ENCODE measurements around the gene DIPK1B. TPM values are rescaled to one million over a fixed set of nuclear protein-coding genes. Genes with fewer than 3 reads are reported as not detected.

The DIPK1B gene
- total and polyA plus RNA-seq, 10 of the 15 experiments (the other 5 are each of a cell fraction or from before 2014, with no cell fraction given), result 0.08 to 0.28 (median 0.13) TPM; not detected in 3

DNA sequence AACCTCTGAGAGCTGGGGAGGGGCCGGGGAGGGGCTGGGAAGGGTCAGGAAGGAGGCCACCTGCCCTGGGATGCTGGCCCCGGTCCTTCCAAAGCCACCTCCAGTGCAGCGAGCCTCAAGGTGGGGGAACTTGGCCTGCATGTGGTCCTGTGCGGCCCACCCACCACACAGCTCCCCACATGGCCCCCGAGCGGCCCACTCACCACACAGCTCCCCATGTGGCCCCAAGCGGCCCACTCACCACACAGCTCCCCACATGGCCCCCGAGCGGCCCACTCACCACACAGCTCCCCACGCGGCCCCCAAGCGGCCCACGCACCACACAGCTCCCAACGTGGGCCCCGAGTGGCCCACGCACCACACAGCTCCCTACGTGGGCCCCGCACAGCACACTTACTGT is 32.4 kb downstream of the DIPK1B start:
- Histone ChIP-seq H3K9ac (ENCODE audit: control insufficient read depth, insufficient read depth, low read length) (no peak overlapping the region), H3K27ac (ENCODE audit: control insufficient read depth, insufficient read depth) (no peak overlapping the region), H3K4me3 (no peak overlapping the region), H3K9me3 (replicated peaks; ENCODE audit: control insufficient read depth, insufficient read depth, low read length) (no peaks in the 10 kb centered on the region), H3K4me1 (ENCODE audit: control insufficient read depth, insufficient read depth, low read length) (peaks cover 15% of the 10 kb centered on the region), H3K79me2 (ENCODE audit: control insufficient read depth, insufficient read depth, low read length) (no peaks in the 10 kb centered on the region), H3K36me3 (ENCODE audit: control insufficient read depth in 2 of 2, insufficient read depth in 2 of 2, low read length in 1 of 2) (no peaks in the 10 kb centered on the region), H3K27me3 (replicated peaks in 1 of 2; ENCODE audit: control insufficient read depth in 2 of 2, insufficient read depth in 2 of 2, low read length in 1 of 2) (peaks cover 0 to 8% of the 10 kb centered on the region in 2 experiments; a peak in 3 of 4 replicates), H4K20me1 (ENCODE audit: control insufficient read depth, insufficient read depth) (no peaks in the 10 kb centered on the region), H2AFZ (ENCODE audit: control insufficient read depth, low read depth, low read length) (no peak overlapping the region), H3K4me2 (ENCODE audit: control insufficient read depth, insufficient read depth) (no peak overlapping the region)
- SMC1A ChIA-PET (ENCODE audit: uncharacterized antibody, unreplicated experiment), result no interaction called here
- no peak for ATAC-seq
- in situ Hi-C loops (cut with MboI), result no loop called here
- RAD21 ChIA-PET (ENCODE audit: unreplicated experiment), result interaction anchor here (1.0 kb wide), 1 partner anchor 16 kb away, joined by 3 read pairs; no protein-coding TSS in a partner anchor
- POLR2A ChIA-PET, result no interaction called here
- no peak for FAIRE-seq
- no peak for DNase-seq (ENCODE audit: low read depth, low spot score)
- CTCF ChIA-PET, result interaction anchor here (0.5 kb wide), 1 partner anchor 256 kb away, joined by 3 read pairs; no protein-coding TSS in a partner anchor
- intact Hi-C loops (cut with micrococcal nuclease; ENCODE audit: unreplicated experiment), result no loop called here
- TF ChIP-seq YBX1 (IDR thresholded peaks at IDR 0.05), result no peak
- 22% methylated on average over 17 of the region's 18 CpGs for WGBS (ENCODE audit: insufficient coverage, insufficient replicate concordance, low lambda C conversion rate, missing lambda C conversion rate)
- BruUV-seq (replicated peaks), result no TSS peak

DNA sequence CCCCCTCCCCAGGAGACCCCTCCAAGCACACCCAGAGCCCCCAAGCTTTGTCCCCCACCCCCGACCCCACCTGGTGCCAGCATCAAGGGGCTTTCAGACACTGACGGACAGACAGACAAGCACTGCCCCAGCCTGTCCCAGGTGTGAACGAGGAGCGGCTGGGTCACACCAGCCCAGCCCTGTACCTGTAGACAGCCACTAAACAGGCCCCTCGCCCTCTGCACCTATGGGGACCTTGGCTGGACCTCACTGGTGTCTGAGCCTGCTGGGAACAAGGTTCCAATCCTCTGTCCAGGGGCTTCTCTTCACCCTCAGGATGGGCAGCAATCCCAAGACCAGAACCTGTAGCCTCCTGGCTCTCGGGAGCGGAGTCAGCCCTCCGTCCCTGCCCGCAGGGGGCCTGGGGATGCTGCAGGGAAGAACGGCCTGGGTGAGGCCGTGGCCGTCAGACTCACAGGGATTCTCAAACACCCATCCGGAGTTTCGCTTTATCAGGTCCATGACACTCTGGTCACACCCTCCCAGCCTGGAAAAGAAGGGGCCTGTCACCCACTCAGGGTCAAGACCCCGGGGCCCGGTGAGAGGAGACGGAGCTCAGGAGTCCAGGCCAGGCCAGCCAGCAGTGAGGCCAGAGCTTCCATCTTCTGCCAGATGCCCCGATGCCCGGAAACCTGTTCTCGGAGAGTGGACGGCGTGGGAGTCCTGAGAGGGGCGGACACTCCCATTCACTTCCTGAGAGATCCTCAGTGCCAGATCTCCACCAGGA is 33.2 kb downstream of the DIPK1B start:
- no peaks in the 10 kb centered on the region for H4K20me1 ChIP-seq (ENCODE audit: control insufficient read depth, insufficient read depth)
- no peak overlapping the region for H3K27ac ChIP-seq (ENCODE audit: control insufficient read depth, insufficient read depth)
- no peak overlapping the region for H3K4me2 ChIP-seq (ENCODE audit: control insufficient read depth, insufficient read depth)
- no peak for ATAC-seq
- H3K9me3 ChIP-seq (replicated peaks; ENCODE audit: control insufficient read depth, insufficient read depth, low read length), result no peaks in the 10 kb centered on the region
- POLR2A ChIA-PET, result no interaction called here
- H2AFZ ChIP-seq (ENCODE audit: control insufficient read depth, low read depth, low read length), result no peak overlapping the region
- FAIRE-seq, result no peak
- CTCF ChIA-PET, result interaction anchor here (0.5 kb wide), 1 partner anchor 257 kb away, joined by 3 read pairs; no protein-coding TSS in a partner anchor
- peaks cover 0 to 8% of the 10 kb centered on the region in 2 experiments; a peak in 3 of 4 replicates for H3K27me3 ChIP-seq (replicated peaks in 1 of 2; ENCODE audit: control insufficient read depth in 2 of 2, insufficient read depth in 2 of 2, low read length in 1 of 2)
- H3K9ac ChIP-seq (ENCODE audit: control insufficient read depth, insufficient read depth, low read length), result no peak overlapping the region
- no peaks in the 10 kb centered on the region for H3K36me3 ChIP-seq (ENCODE audit: control insufficient read depth in 2 of 2, insufficient read depth in 2 of 2, low read length in 1 of 2)
- SMC1A ChIA-PET (ENCODE audit: uncharacterized antibody, unreplicated experiment), result no interaction called here
- peaks cover 15% of the 10 kb centered on the region for H3K4me1 ChIP-seq (ENCODE audit: control insufficient read depth, insufficient read depth, low read length)
- H3K4me3 ChIP-seq, result no peak overlapping the region
- no TSS peak for BruUV-seq (replicated peaks)
- RAD21 ChIA-PET (ENCODE audit: unreplicated experiment), result interaction anchor here (1.0 kb wide), 1 partner anchor 16 kb away, joined by 3 read pairs; no protein-coding TSS in a partner anchor
- in situ Hi-C loops (cut with MboI), result no loop called here
- WGBS (ENCODE audit: insufficient coverage, insufficient replicate concordance, low lambda C conversion rate, missing lambda C conversion rate), result 58% methylated on average over 23 of the region's 23 CpGs
- no peaks in the 10 kb centered on the region for H3K79me2 ChIP-seq (ENCODE audit: control insufficient read depth, insufficient read depth, low read length)
- TF ChIP-seq, protein P1, sequence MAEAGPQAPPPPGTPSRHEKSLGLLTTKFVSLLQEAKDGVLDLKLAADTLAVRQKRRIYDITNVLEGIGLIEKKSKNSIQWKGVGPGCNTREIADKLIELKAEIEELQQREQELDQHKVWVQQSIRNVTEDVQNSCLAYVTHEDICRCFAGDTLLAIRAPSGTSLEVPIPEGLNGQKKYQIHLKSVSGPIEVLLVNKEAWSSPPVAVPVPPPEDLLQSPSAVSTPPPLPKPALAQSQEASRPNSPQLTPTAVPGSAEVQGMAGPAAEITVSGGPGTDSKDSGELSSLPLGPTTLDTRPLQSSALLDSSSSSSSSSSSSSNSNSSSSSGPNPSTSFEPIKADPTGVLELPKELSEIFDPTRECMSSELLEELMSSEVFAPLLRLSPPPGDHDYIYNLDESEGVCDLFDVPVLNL (IDR thresholded peaks at IDR 0.05; ENCODE audit: low read depth, low read length), result no peak
- TF ChIP-seq IKZF1 (conservative IDR thresholded peaks at IDR 0.05) (no peak), MYC (IDR thresholded peaks at IDR 0.05; ENCODE audit: insufficient read depth, insufficient read length, insufficient replicate concordance, low read length, severe bottlenecking) (no peak)
- TF ChIP-seq, protein P2, sequence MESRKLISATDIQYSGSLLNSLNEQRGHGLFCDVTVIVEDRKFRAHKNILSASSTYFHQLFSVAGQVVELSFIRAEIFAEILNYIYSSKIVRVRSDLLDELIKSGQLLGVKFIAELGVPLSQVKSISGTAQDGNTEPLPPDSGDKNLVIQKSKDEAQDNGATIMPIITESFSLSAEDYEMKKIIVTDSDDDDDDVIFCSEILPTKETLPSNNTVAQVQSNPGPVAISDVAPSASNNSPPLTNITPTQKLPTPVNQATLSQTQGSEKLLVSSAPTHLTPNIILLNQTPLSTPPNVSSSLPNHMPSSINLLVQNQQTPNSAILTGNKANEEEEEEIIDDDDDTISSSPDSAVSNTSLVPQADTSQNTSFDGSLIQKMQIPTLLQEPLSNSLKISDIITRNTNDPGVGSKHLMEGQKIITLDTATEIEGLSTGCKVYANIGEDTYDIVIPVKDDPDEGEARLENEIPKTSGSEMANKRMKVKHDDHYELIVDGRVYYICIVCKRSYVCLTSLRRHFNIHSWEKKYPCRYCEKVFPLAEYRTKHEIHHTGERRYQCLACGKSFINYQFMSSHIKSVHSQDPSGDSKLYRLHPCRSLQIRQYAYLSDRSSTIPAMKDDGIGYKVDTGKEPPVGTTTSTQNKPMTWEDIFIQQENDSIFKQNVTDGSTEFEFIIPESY (IDR thresholded peaks at IDR 0.05), result no peak
- intact Hi-C loops (cut with micrococcal nuclease; ENCODE audit: unreplicated experiment), result no loop called here
- DNase-seq (ENCODE audit: low read depth, low spot score), result no peak

Data from GM12878 (cell line).